Loucy (cell line): Measurements from ENCODE around the gene TOMT.

ENCODE experiments used
- CTCF ChIP-seq: fragments of 200-600 bp; sonication (generic); conservative IDR thresholded peaks from 2 replicates; pipeline ENCODE4 v1.5.1; 2014; ENCODE audit warnings: mild to moderate bottlenecking, antibody characterized with exemption, low read length
- EZH2phosphoT487 ChIP-seq: fragments of 200-600 bp; IDR thresholded peaks from 2 replicates; pipeline ENCODE4 v1.6.1; 2018; ENCODE audit warnings: antibody characterized with exemption, mild to moderate bottlenecking, moderate library complexity, borderline replicate concordance

- no peak for TF ChIP-seq CTCF
- TF ChIP-seq EZH2phosphoT487, result no peak
Measured at GRCh38 chr11:72105888-72106287, at the start of gene TOMT.
